GM12892 (cell line): Measurements from ENCODE around the gene KLHL6.

Source experiments
- POLR2A ChIP-seq: IDR thresholded peaks from 2 replicates; pipeline ENCODE4 v1.6.1; 2011; ENCODE audit warnings: low read depth, low read length, control low read depth
- POLR2AphosphoS5 ChIP-seq: IDR thresholded peaks from 2 replicates; pipeline ENCODE4 v1.6.1; 2011; ENCODE audit warnings: low read depth, low read length, control low read depth

GRCh38 chr3:183494341-183494740 lies 61.2 kb downstream of the KLHL6 start:
- TF ChIP-seq POLR2A (no peak), POLR2AphosphoS5 (no peak)
